Esophagus squamous epithelium (tissue), 4 donors: Measurements from ENCODE around the gene KMT2E.

ENCODE experiments used
- POLR2A ChIP-seq, 4 donors: fragments of 450-650 bp; IDR thresholded peaks; one replicate each; pipeline ENCODE4 v1.6.1; 2017; ENCODE audit warnings: antibody characterized with exemption in 4 of 4, mild to moderate bottlenecking in 4 of 4, moderate library complexity in 3 of 4
- TF ChIP-seq, protein P1 (sequence below), 6 experiments: fragments of 450-650 bp in 4 of 6; fragments of 200-600 bp in 2 of 6; sonication (generic) in 2 of 6; IDR thresholded peaks; one replicate each; pipeline ENCODE4 v1.5.1; 2016 to 2019; ENCODE audit warnings: antibody characterized with exemption in 6 of 6, mild to moderate bottlenecking in 4 of 6, moderate library complexity in 4 of 6

DNA sequence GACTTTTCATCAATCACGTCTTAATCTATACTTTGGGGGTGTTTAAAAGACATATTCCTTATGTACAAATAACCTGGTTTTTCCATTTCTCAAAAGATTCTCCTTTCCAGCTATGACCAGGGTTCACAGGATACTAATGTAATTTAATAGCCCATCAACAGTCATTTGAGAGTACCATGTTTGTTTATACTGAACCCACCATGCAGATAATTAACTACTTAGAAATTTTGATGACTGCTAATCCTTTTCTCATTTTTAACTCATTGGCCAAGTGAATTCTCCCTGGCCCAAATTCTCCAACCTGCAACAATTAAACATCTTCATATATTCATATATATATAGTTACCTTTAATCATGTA lies 28.8 kb upstream of the KMT2E start:
- TF ChIP-seq, protein P1, sequence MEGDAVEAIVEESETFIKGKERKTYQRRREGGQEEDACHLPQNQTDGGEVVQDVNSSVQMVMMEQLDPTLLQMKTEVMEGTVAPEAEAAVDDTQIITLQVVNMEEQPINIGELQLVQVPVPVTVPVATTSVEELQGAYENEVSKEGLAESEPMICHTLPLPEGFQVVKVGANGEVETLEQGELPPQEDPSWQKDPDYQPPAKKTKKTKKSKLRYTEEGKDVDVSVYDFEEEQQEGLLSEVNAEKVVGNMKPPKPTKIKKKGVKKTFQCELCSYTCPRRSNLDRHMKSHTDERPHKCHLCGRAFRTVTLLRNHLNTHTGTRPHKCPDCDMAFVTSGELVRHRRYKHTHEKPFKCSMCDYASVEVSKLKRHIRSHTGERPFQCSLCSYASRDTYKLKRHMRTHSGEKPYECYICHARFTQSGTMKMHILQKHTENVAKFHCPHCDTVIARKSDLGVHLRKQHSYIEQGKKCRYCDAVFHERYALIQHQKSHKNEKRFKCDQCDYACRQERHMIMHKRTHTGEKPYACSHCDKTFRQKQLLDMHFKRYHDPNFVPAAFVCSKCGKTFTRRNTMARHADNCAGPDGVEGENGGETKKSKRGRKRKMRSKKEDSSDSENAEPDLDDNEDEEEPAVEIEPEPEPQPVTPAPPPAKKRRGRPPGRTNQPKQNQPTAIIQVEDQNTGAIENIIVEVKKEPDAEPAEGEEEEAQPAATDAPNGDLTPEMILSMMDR (IDR thresholded peaks at IDR 0.05): no peak
- no peak for TF ChIP-seq POLR2A (IDR thresholded peaks at IDR 0.05)
